HG03108 (cell line): Measurements from ENCODE around the gene NLGN1.

Source experiments
- ATAC-seq: cut with Tn5 transposase; IDR thresholded peaks from one replicate; pipeline ENCODE4 v1.9.1; 2021; ENCODE audit warnings: moderate library complexity; ENCODE audit not compliant: unreplicated experiment

The NLGN1 gene

GRCh38 chr3:173703771-173704170 lies 306.2 kb downstream of the NLGN1 start:
- no peak for ATAC-seq

- ATAC-seq: no peak
Observed at GRCh38 chr3:173706630-173707029, 309.1 kb downstream of the NLGN1 start.

GRCh38 chr3:173708191-173708590 lies 310.6 kb downstream of the NLGN1 start:
- no peak for ATAC-seq

- no peak for ATAC-seq
Observed at GRCh38 chr3:173709026-173709425, 311.5 kb downstream of the NLGN1 start.

- ATAC-seq: no peak
Observed at GRCh38 chr3:173711619-173712018, 314.1 kb downstream of the NLGN1 start.

GRCh38 chr3:173719585-173719984 lies 322.0 kb downstream of the NLGN1 start:
- ATAC-seq: no peak

- ATAC-seq: no peak
Observed at GRCh38 chr3:173725507-173725906, 328.0 kb downstream of the NLGN1 start.

GRCh38 chr3:173730391-173730790 lies 332.8 kb downstream of the NLGN1 start:
- ATAC-seq: no peak

GRCh38 chr3:173732237-173732636 lies 334.7 kb downstream of the NLGN1 start:
- ATAC-seq: no peak

GRCh38 chr3:173733029-173733652 lies 335.6 kb downstream of the NLGN1 start:
- ATAC-seq: no peak

GRCh38 chr3:173734473-173734872 lies 336.9 kb downstream of the NLGN1 start:
- no peak for ATAC-seq

- no peak for ATAC-seq
Observed at GRCh38 chr3:173734895-173735294, 337.4 kb downstream of the NLGN1 start.

GRCh38 chr3:173735841-173736240 lies 338.3 kb downstream of the NLGN1 start:
- ATAC-seq: no peak

- ATAC-seq: no peak
Observed at GRCh38 chr3:173737167-173737808, 339.7 kb downstream of the NLGN1 start.

GRCh38 chr3:173739726-173740125 lies 342.2 kb downstream of the NLGN1 start:
- ATAC-seq: no peak

GRCh38 chr3:173742491-173742890 lies 344.9 kb downstream of the NLGN1 start:
- no peak for ATAC-seq

- ATAC-seq: no peak
Observed at GRCh38 chr3:173743111-173743510, 345.6 kb downstream of the NLGN1 start.

- no peak for ATAC-seq
Observed at GRCh38 chr3:173743516-173743915, 346.0 kb downstream of the NLGN1 start.

GRCh38 chr3:173744479-173744878 lies 346.9 kb downstream of the NLGN1 start:
- ATAC-seq: no peak

GRCh38 chr3:173744895-173745294 lies 347.4 kb downstream of the NLGN1 start:
- no peak for ATAC-seq

- ATAC-seq: no peak
Observed at GRCh38 chr3:173745952-173746682, 348.6 kb downstream of the NLGN1 start.

GRCh38 chr3:173747427-173747826 lies 349.9 kb downstream of the NLGN1 start:
- ATAC-seq: no peak
